K562 (cell line): Measurements from ENCODE around the gene ARPC1A. TPM values are rescaled to one million over a fixed set of nuclear protein-coding genes. Genes with fewer than 3 reads are reported as not detected.

Experiments used
- ATAC-seq: fragments of 200-7000 bp; cut with Tn5 transposase; 3 replicates; pipeline ENCODE4 v1.9.1; 2020; ENCODE audit warnings: moderate library complexity
- BruUV-seq: library from RNA; stranded (reverse); fragments of 400-500 nt; replicated peaks from 2 replicates; lab custom pipeline; 2021; lab: Mats Ljungman, UMichigan
- CTCF ChIA-PET: fragments of 300-600 bp; formaldehyde crosslinking; extraction: SDS; loops from one replicate; lab custom pipeline; 2021; ENCODE audit warnings: low intra/inter-chr PET ratio; lab: Yijun Ruan, JAX
- POLR2A ChIA-PET: fragments of 300-600, 350-650 bp; sonication (Branson Sonifier 250); formaldehyde crosslinking; extraction: SDS; loops from one replicate; lab custom pipeline; 2021; ENCODE audit warnings: antibody characterized with exemption, inconsistent platforms; lab: Yijun Ruan, JAX
- DNase-seq, 4 experiments: peaks; one replicate each; pipeline versions ENCODE4 v3.0.0 to v3.0.0-alpha.2; 2011 to 2018; ENCODE audit warnings: low spot score in 3 of 4, mixed read lengths in 3 of 4; ENCODE audit errors: extremely low read depth in 1 of 4
- FAIRE-seq: peaks from 2 replicates; lab custom pipeline; 2011; peaks lifted over from hg19 to GRCh38; lab: Jason Lieb, UNC
- H2AFZ ChIP-seq: 2 replicates; pipeline ENCODE4 v1.6.0; 2011; ENCODE audit warnings: low read depth, low read length, control low read depth, inconsistent platforms
- H3K27ac ChIP-seq: fragments of 200-600 bp; 3 replicates; pipeline ENCODE4 v1.8.0; 2011; ENCODE audit warnings: low read depth, mild to moderate bottlenecking, control low read depth, inconsistent platforms, low read length, moderate library complexity, mixed read lengths; ENCODE audit errors: extremely low read depth
- H3K27me3 ChIP-seq, 2 experiments: fragments of 300-600 bp in 1 of 2; 2 replicates in 1 of 2; 3 replicates in 1 of 2; pipeline versions ENCODE4 v1.6.0 to v1.8.0; 2011; ENCODE audit warnings: inconsistent platforms in 2 of 2, low read length in 2 of 2, mild to moderate bottlenecking in 1 of 2, mixed read lengths in 1 of 2, moderate library complexity in 1 of 2; ENCODE audit not compliant: control insufficient read depth in 2 of 2, insufficient read depth in 2 of 2
- H3K36me3 ChIP-seq: fragments of 300-600 bp; 3 replicates; pipeline ENCODE4 v1.8.0; 2011; ENCODE audit warnings: mild to moderate bottlenecking, low read length, inconsistent platforms; ENCODE audit not compliant: control insufficient read depth, insufficient read depth
- H3K4me1 ChIP-seq, 2 experiments: fragments of 200-600 bp in 1 of 2; replicated peaks in 1 of 2; 2 replicates in 1 of 2; 3 replicates in 1 of 2; pipeline versions ENCODE4 v1.5.1 to v1.8.0; 2011; ENCODE audit warnings: inconsistent platforms in 2 of 2, low read length in 2 of 2, mild to moderate bottlenecking in 1 of 2, mixed read lengths in 1 of 2, moderate library complexity in 1 of 2; ENCODE audit not compliant: control insufficient read depth in 2 of 2, insufficient read depth in 2 of 2
- H3K4me2 ChIP-seq: 2 replicates; pipeline ENCODE4 v1.6.1; 2011; ENCODE audit warnings: low read length, control low read depth, inconsistent platforms, mixed read lengths; ENCODE audit not compliant: insufficient read depth
- H3K4me3 ChIP-seq: fragments of 200-600 bp; sonication (generic), shearing (Covaris generic); 2 replicates; pipeline ENCODE4 v1.5.1; 2016; ENCODE audit warnings: control low read depth, inconsistent platforms
- H3K79me2 ChIP-seq: fragments of 200-600 bp; 3 replicates; pipeline ENCODE4 v1.8.0; 2011; ENCODE audit warnings: low read length, inconsistent platforms; ENCODE audit not compliant: control insufficient read depth, insufficient read depth
- H3K9ac ChIP-seq, 2 experiments: 2 replicates each; pipeline versions ENCODE4 v1.6.0 to v1.6.1; 2011; ENCODE audit warnings: low read depth in 2 of 2, low read length in 2 of 2, control low read depth in 1 of 2, inconsistent platforms in 1 of 2, mild to moderate bottlenecking in 1 of 2, mixed read lengths in 1 of 2; ENCODE audit not compliant: insufficient read depth in 1 of 2
- H3K9me1 ChIP-seq: one replicate; pipeline ENCODE4 v1.6.0; 2011; ENCODE audit warnings: inconsistent platforms, mild to moderate bottlenecking, low read length, moderate library complexity; ENCODE audit not compliant: control insufficient read depth, insufficient read depth
- H3K9me3 ChIP-seq: replicated peaks from 2 replicates; pipeline ENCODE4 v1.5.1; 2011; ENCODE audit warnings: low read depth, low read length, inconsistent platforms; ENCODE audit not compliant: control insufficient read depth, insufficient read depth
- H4K20me1 ChIP-seq: replicated peaks from 2 replicates; pipeline ENCODE4 v1.6.1; 2011; ENCODE audit warnings: low read length, inconsistent platforms, mixed read lengths; ENCODE audit not compliant: control insufficient read depth, insufficient read depth
- ARID1B ChIP-seq: fragments of 450-650 bp; IDR thresholded peaks from 2 replicates; pipeline ENCODE4 v1.6.1; 2016; ENCODE audit warnings: antibody characterized with exemption, mild to moderate bottlenecking, inconsistent platforms
- BRD9 ChIP-seq: fragments of 450-650 bp; IDR thresholded peaks from 2 replicates; pipeline ENCODE4 v1.6.1; 2018; ENCODE audit warnings: low read depth; ENCODE audit not compliant: partially characterized antibody
- C11orf30 ChIP-seq: fragments of 450-650 bp; IDR thresholded peaks from 2 replicates; pipeline ENCODE4 v1.6.1; 2016; ENCODE audit warnings: low read depth, mild to moderate bottlenecking
- CBFA2T3 ChIP-seq: fragments of 450-650 bp; IDR thresholded peaks from 2 replicates; pipeline ENCODE4 v1.6.1; 2017
- CHD4 ChIP-seq: fragments of 200-600 bp; sonication (generic); IDR thresholded peaks from 3 replicates; pipeline ENCODE4 v1.6.1; 2012; ENCODE audit warnings: low read depth, mild to moderate bottlenecking, mixed read lengths, low read length, inconsistent platforms; ENCODE audit not compliant: insufficient read depth, insufficient replicate concordance, poor library complexity, severe bottlenecking
- EP300 ChIP-seq: IDR thresholded peaks from 2 replicates; pipeline ENCODE4 v1.6.1; 2012; ENCODE audit warnings: low read length, improper control_type of control experiment
- FOXK2 ChIP-seq, 2 experiments: fragments of 450-650 bp; IDR thresholded peaks in 1 of 2; conservative IDR thresholded peaks in 1 of 2; 2 replicates each; pipeline ENCODE4 v1.6.1; 2016; ENCODE audit warnings: low read depth in 2 of 2, mild to moderate bottlenecking in 1 of 2
- MAFK ChIP-seq: IDR thresholded peaks from 2 replicates; pipeline ENCODE4 v1.6.1; 2011; ENCODE audit warnings: low read length, improper control_type of control experiment
- MCM2 ChIP-seq: fragments of 450-650 bp; IDR thresholded peaks from 2 replicates; pipeline ENCODE4 v1.6.1; 2017; ENCODE audit warnings: low read depth, mild to moderate bottlenecking
- MTA2 ChIP-seq: fragments of 450-650 bp; IDR thresholded peaks from 2 replicates; pipeline ENCODE4 v1.6.1; 2016; ENCODE audit warnings: low read depth
- NFE2 ChIP-seq: IDR thresholded peaks from 2 replicates; pipeline ENCODE4 v1.6.1; 2014; ENCODE audit warnings: antibody characterized with exemption, low read depth
- PTRF ChIP-seq: fragments of 450-650 bp; IDR thresholded peaks from 2 replicates; pipeline ENCODE4 v1.6.1; 2016; ENCODE audit warnings: mild to moderate bottlenecking, missing genetic modification characterization, missing compliant biosample characterization
- RAD21 ChIP-seq, 2 experiments: fragments of 250-450 bp in 1 of 2; fragments of 450-650 bp in 1 of 2; sonication (Bioruptor Pico) in 1 of 2; formaldehyde crosslinking in 1 of 2; IDR thresholded peaks in 1 of 2; conservative IDR thresholded peaks in 1 of 2; 2 replicates each; pipeline versions ENCODE4 v1.4.0 to v1.8.0; 2020 to 2022; ENCODE audit warnings: mild to moderate bottlenecking in 2 of 2, moderate library complexity in 1 of 2
- RBM39 ChIP-seq: fragments of 200-400 bp; formaldehyde crosslinking; optimal IDR thresholded peaks from 2 replicates; pipeline ENCODE3; 2018; ENCODE audit warnings: low read depth, low read length
- RCOR1 ChIP-seq, 2 experiments: IDR thresholded peaks; 2 replicates each; pipeline ENCODE4 v1.6.1; 2012; ENCODE audit warnings: low read depth in 2 of 2, low read length in 2 of 2, borderline replicate concordance in 1 of 2, improper control_type of control experiment in 1 of 2
- SMARCC2 ChIP-seq: fragments of 450-650 bp; IDR thresholded peaks from 2 replicates; pipeline ENCODE4 v1.6.1; 2017; ENCODE audit warnings: antibody characterized with exemption, moderate library complexity, mild to moderate bottlenecking, low read depth
- TEAD4 ChIP-seq, 2 experiments: sonication (generic) in 1 of 2; formaldehyde crosslinking in 1 of 2; IDR thresholded peaks; 2 replicates each; pipeline versions ENCODE4 v1.6.1 to v1.8.0; 2012 to 2022; ENCODE audit warnings: borderline replicate concordance in 1 of 2, inconsistent platforms in 1 of 2, low read length in 1 of 2, mild to moderate bottlenecking in 1 of 2, missing genetic modification reagents in 1 of 2
- ZNF311 ChIP-seq: fragments of 250-450 bp; sonication (Bioruptor Pico); IDR thresholded peaks from 2 replicates; pipeline ENCODE4 v1.4.0; 2020; ENCODE audit warnings: mild to moderate bottlenecking, moderate library complexity
- ZNF316 ChIP-seq: fragments of 450-650 bp; IDR thresholded peaks from 2 replicates; pipeline ENCODE4 v1.6.1; 2016
- ZNF324 ChIP-seq: fragments of 250-450 bp; sonication (Bioruptor Pico); IDR thresholded peaks from 2 replicates; pipeline ENCODE4 v1.4.0; 2020; ENCODE audit warnings: mild to moderate bottlenecking
- ZNF408 ChIP-seq: fragments of 250-450 bp; sonication (Bioruptor Pico); IDR thresholded peaks from 2 replicates; pipeline ENCODE4 v1.4.0; 2020; ENCODE audit warnings: low read depth, mild to moderate bottlenecking, moderate library complexity
- ZNF668 ChIP-seq: fragments of 250-450 bp; sonication (Bioruptor Pico); IDR thresholded peaks from 2 replicates; pipeline ENCODE4 v1.8.0; 2022; ENCODE audit warnings: mild to moderate bottlenecking, inconsistent platforms
- ZNF77 ChIP-seq: fragments of 250-450 bp; sonication (Bioruptor Pico); IDR thresholded peaks from 2 replicates; pipeline ENCODE4 v1.5.0; 2020
- WGBS: fragments of 100-300 bp; shearing (Covaris generic); methylation state at CpG from one replicate; pipeline ENCODE4 v1.1.6; 2016; ENCODE audit warnings: low coverage, mixed read lengths; ENCODE audit not compliant: insufficient coverage; ENCODE audit errors: missing lambda C conversion rate; 5-methylcytosine and 5-hydroxymethylcytosine counted together
- in situ Hi-C: fragments of 300-500 bp; cut with MboI; formaldehyde crosslinking; loops from 4 replicates; pipeline ENCODE4 v1.15.0; 2018; ENCODE audit warnings: inconsistent platforms, mixed read lengths
- intact Hi-C: fragments of 100-400 bp; cut with micrococcal nuclease; formaldehyde crosslinking; loops from 2 replicates; pipeline ENCODE4 v1.14.2; 2022
- polyA plus RNA-seq, 8 experiments: library from polyadenylated mRNA; depleted of rRNA in 4 of 8; stranded (reverse) in 5 of 8; unstranded in 3 of 8; fragments of >200 nt; fragmentation: Nextera tagmentation in 2 of 8; fragmentation: Illumina TruSeq in 1 of 8; extraction: Ambion mirVana in 2 of 8; extraction: Trizol in 1 of 8; gene quantifications; 2 replicates each; pipeline versions ENCODE4 v1.2.1 to v1.2.3, GENCODE V29; 2011 to 2014; ENCODE audit warnings: inconsistent platforms in 1 of 8, missing spikeins in 1 of 8
- total RNA-seq, 7 experiments: library from RNA; depleted of rRNA in 6 of 7; stranded (reverse); fragments of >200 nt in 6 of 7; fragmentation: Illumina TruSeq in 2 of 7; extraction: Trizol in 2 of 7; gene quantifications; 2 replicates each; pipeline versions ENCODE4 v1.2.1 to v1.2.3, GENCODE V29; 2011 to 2021; ENCODE audit warnings: low replicate concordance in 1 of 7
- TF ChIP-seq, protein P1 (sequence below): fragments of 200-800 bp; sonication (Bioruptor generic); IDR thresholded peaks from 2 replicates; pipeline ENCODE4 v1.6.1; 2017; ENCODE audit warnings: missing genetic modification characterization, missing compliant biosample characterization

The ARPC1A gene
- total and polyA plus RNA-seq, 9 of the 15 experiments (the other 6 are each of a cell fraction or from before 2014, with no cell fraction given): 39.5 to 151 (median 86.1) TPM

- BruUV-seq: no TSS peak
- H3K9me1 ChIP-seq: no peaks in the 10 kb centered on the region
- peaks cover 77% of the 10 kb centered on the region for H3K36me3 ChIP-seq
- intact Hi-C loops: loop anchor here (5.0 kb wide), 1 partner anchor 36 kb away; the partner anchor contains the start of gene ARPC1A
- H3K27ac ChIP-seq: peak overlapping the region; percentile 23; the same call in 1 of the 3 replicates
- H3K79me2 ChIP-seq: no peaks in the 10 kb centered on the region
- no peaks in the 10 kb centered on the region for H3K27me3 ChIP-seq
- whole genome bisulfite sequencing: 49% methylated on average over 3 of the region's 3 CpGs
- ATAC-seq: peak; percentile 54
- peak; percentile 88 for FAIRE-seq
- in situ Hi-C loops: no loop called here
- DNase-seq: peak in 3 of 4 experiments; percentile 23 to 69 (median 53)
- H3K4me2 ChIP-seq: peak overlapping the region; percentile 9; the same call in 1 of the 2 replicates
- peak overlapping the region in 1 of 2 experiments; percentile 49; a peak in 1 of 4 replicates for H3K9ac ChIP-seq
- H4K20me1 ChIP-seq: no peaks in the 10 kb centered on the region; the same call in 1 of the 2 replicates
- ChIA-PET POLR2A (interaction anchor here (0.6 to 1.0 kb wide), 5 partner anchors 11 to 350 kb away, joined by 3 to 6 read pairs (median 3); no protein-coding TSS in a partner anchor), CTCF (interaction anchor here (0.6 to 4.4 kb wide), 2 partner anchors 20 to 24 kb away, joined by 3 to 18 read pairs; no protein-coding TSS in a partner anchor)
- H2AFZ ChIP-seq: no peak overlapping the region
- peaks cover 6 to 16% of the 10 kb centered on the region in 2 experiments; a peak in 4 of 5 replicates for H3K4me1 ChIP-seq
- no peak overlapping the region for H3K4me3 ChIP-seq
- H3K9me3 ChIP-seq: no peaks in the 10 kb centered on the region
- TF ChIP-seq RCOR1 (IDR thresholded peaks at IDR 0.05; ENCODE audit: borderline replicate concordance in 1 of 2, low read depth in 2 of 2, low read length in 2 of 2) (peak in 1 of 2 experiments; percentile 33; a peak in 1 of 4 replicates), ARID1B (peak; percentile 61; the same call in 1 of the 2 replicates), CBFA2T3 (peak; percentile 61), FOXK2 (conservative IDR thresholded peaks at IDR 0.05 in 1 of 2, IDR thresholded peaks at IDR 0.05 in 1 of 2; ENCODE audit: low read depth in 2 of 2) (peak; percentile 25 to 41; a peak in 1 of 4 replicates), MAFK (peak; percentile 26; the same call in 1 of the 2 replicates), BRD9 (no peak), PTRF (tag) (no peak), ZNF668 (CRISPR knock-in tag) (no peak), MTA2 (0 out of 2 replicates have a peak, but pooled peaks have one; percentile 5), ZNF408 (CRISPR knock-in tag) (no peak), CHD4 (no peak), C11orf30 (peak; percentile 60), RBM39 (no peak), ZNF311 (no peak), ZNF324 (CRISPR knock-in tag) (no peak), RAD21 (CRISPR knock-in tag; conservative IDR thresholded peaks at IDR 0.05 in 1 of 2, IDR thresholded peaks at IDR 0.05 in 1 of 2) (peak in 1 of 2 experiments; percentile 15; a peak in 1 of 4 replicates), EP300 (peak; percentile 13; the same call in 1 of the 2 replicates), TEAD4 (IDR thresholded peaks at IDR 0.05; ENCODE audit: low read length) (peak; percentile 37; the same call in 1 of the 2 replicates), TEAD4 (CRISPR knock-in tag; IDR thresholded peaks at IDR 0.05; ENCODE audit: borderline replicate concordance) (no peak), SMARCC2 (0 out of 2 replicates have a peak, but pooled peaks have one; percentile 4), ZNF77 (no peak), MCM2 (no peak), ZNF316 (peak; percentile 37), NFE2 (peak; percentile 57)
- TF ChIP-seq, protein P1, sequence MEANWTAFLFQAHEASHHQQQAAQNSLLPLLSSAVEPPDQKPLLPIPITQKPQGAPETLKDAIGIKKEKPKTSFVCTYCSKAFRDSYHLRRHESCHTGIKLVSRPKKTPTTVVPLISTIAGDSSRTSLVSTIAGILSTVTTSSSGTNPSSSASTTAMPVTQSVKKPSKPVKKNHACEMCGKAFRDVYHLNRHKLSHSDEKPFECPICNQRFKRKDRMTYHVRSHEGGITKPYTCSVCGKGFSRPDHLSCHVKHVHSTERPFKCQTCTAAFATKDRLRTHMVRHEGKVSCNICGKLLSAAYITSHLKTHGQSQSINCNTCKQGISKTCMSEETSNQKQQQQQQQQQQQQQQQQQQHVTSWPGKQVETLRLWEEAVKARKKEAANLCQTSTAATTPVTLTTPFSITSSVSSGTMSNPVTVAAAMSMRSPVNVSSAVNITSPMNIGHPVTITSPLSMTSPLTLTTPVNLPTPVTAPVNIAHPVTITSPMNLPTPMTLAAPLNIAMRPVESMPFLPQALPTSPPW (CRISPR knock-in tag): peak; percentile 37
These were observed 37.1 kb downstream of the ARPC1A start for GRCh38 chr7:99362801-99363200.
